Lower leg skin (tissue), 4 donors: Measurements from ENCODE around the gene ARHGAP8. TPM values are rescaled to one million over a fixed set of nuclear protein-coding genes. Genes with fewer than 3 reads are reported as not detected.

Experiments used
- DNase-seq, 2 donors: peaks; one replicate each; pipeline ENCODE4 v3.0.0-alpha.2; 2019; ENCODE audit warnings: low spot score in 2 of 2
- H3K4me3 ChIP-seq: fragments of 200-600 bp; sonication (generic); 2 replicates; pipeline ENCODE4 v1.5.1; 2017; ENCODE audit warnings: mild to moderate bottlenecking, low read depth; ENCODE audit not compliant: poor library complexity, severe bottlenecking
- POLR2A ChIP-seq, 2 donors: fragments of 450-650 bp; IDR thresholded peaks; one replicate each; pipeline ENCODE4 v1.6.1; 2016 to 2017; ENCODE audit warnings: antibody characterized with exemption in 2 of 2, mild to moderate bottlenecking in 1 of 2, moderate library complexity in 1 of 2
- WGBS, 2 donors: methylation state at CpG; one replicate each; pipeline ENCODE4 v1.1.5; 2018; 5-methylcytosine and 5-hydroxymethylcytosine counted together
- intact Hi-C: fragments of 100-400 bp; cut with DNase I; formaldehyde crosslinking; loops from one replicate; pipeline ENCODE4 v1.15.0; 2023; ENCODE audit warnings: low total_unique reads
- total RNA-seq, 4 donors: library from RNA; depleted of rRNA; stranded (reverse); fragments of >200 nt; gene quantifications; one replicate each; pipeline ENCODE4 v1.1.0, GENCODE V29; 2016
- TF ChIP-seq, protein P1 (sequence below), 3 donors: fragments of 450-650 bp; IDR thresholded peaks; one replicate each; pipeline ENCODE4 v1.5.1; 2016; ENCODE audit warnings: antibody characterized with exemption in 3 of 3, mild to moderate bottlenecking in 3 of 3, moderate library complexity in 2 of 3

ARHGAP8 gene
- total RNA-seq, 4 donors from 2014 or later = 2.9 to 3.4 (median 3.2) TPM

DNA sequence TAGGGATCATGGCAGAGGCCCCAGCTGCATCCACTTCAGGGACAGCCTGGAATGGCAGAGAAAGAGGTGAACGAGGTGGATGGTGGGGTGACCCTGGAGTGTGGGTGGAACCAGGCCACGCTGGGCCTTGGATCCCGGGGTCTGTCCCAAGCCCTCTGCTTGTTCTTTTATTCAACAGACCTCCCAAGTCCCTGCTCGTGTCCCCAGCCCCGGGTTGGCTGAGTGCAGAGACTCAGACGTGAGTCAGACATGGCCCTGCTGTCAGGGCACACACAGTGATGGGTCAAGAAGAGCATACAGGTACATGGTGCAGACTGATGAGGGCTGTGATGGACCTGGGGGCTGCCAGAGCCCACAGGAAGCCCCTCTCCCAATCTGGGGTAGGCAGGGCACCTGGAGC, 6.6 kb downstream of the ARHGAP8 start:
- no peak for DNase-seq
- TF ChIP-seq, protein P1, sequence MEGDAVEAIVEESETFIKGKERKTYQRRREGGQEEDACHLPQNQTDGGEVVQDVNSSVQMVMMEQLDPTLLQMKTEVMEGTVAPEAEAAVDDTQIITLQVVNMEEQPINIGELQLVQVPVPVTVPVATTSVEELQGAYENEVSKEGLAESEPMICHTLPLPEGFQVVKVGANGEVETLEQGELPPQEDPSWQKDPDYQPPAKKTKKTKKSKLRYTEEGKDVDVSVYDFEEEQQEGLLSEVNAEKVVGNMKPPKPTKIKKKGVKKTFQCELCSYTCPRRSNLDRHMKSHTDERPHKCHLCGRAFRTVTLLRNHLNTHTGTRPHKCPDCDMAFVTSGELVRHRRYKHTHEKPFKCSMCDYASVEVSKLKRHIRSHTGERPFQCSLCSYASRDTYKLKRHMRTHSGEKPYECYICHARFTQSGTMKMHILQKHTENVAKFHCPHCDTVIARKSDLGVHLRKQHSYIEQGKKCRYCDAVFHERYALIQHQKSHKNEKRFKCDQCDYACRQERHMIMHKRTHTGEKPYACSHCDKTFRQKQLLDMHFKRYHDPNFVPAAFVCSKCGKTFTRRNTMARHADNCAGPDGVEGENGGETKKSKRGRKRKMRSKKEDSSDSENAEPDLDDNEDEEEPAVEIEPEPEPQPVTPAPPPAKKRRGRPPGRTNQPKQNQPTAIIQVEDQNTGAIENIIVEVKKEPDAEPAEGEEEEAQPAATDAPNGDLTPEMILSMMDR (IDR thresholded peaks at IDR 0.05) = no peak
- no peak for TF ChIP-seq POLR2A (IDR thresholded peaks at IDR 0.05)
- no peak overlapping the region for H3K4me3 ChIP-seq
- intact Hi-C loops = no loop called here
- 80 to 88% methylated on average over 6 of the region's 6 CpGs for WGBS, 2 donors

DNA sequence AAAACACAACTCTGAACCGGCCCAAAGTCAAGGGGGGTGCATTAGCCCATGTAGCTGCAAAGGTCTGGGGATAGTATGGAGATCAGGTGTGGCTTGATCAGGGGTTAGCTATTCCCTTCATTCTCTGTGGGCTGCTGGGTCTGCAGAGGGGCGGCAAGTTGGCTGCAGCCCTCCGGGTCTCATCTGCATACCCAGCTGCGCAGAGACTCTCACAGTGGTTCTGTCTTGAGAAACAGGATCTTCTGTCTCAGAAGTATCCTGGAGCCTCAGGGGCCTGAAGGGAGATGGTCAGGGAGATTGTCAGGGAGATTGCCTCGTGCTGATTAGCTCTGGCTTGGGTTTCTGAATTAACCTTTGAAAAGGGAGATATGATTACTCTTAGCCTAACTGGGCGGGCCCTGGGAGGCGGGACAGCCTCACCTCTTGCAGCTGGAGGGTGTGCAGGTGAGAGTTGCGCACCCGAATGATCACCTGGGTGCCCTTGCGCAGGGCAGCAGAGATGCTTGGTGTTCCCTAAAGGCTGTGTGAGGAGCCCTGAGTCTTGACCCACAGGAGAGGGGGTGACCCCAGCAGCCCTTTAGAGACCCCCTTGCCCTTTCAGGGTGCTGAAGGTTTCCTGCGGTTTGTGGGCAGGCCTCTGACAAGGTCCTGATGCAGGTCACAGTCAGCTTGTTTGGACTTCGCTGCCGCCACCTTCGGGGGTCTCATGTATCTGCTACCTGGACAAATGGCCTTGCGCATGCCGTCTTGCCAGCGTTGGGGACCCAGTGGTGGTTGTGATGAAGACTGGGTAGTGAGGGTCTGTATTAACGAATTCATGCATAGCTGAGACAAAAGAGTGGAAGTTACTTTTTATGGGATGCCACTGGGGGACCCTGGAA, 7.3 kb downstream of the ARHGAP8 start:
- DNase-seq = no peak
- H3K4me3 ChIP-seq = no peak overlapping the region
- TF ChIP-seq POLR2A (IDR thresholded peaks at IDR 0.05) = no peak
- TF ChIP-seq, protein P1 (IDR thresholded peaks at IDR 0.05) = no peak
- 89 to 92% methylated on average over 18 of the region's 18 CpGs for WGBS, 2 donors
- intact Hi-C loops = no loop called here

DNA sequence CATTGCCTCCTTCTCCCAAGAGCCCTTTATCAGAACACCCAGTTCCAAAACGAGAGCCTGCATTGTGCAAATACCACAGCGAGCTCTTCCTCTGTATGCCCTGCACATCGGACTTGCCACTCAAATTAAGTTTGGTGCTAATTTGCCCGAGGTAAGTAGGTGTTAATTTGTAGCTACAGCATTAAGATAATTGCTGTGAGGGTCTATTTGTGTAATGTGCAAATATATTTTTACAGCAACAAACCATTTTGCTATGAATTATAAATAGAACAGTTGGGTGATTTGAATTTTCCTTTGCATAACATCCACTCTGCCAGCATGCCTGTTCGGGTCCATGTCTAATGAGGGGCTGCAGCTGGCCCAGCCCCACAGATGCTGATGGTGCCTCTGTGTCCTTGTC, 8.1 kb downstream of the ARHGAP8 start:
- no peak for DNase-seq
- intact Hi-C loops = no loop called here
- H3K4me3 ChIP-seq = no peak overlapping the region
- TF ChIP-seq POLR2A (IDR thresholded peaks at IDR 0.05) = no peak
- TF ChIP-seq, protein P1 (IDR thresholded peaks at IDR 0.05) = no peak
- 65 to 74% methylated on average over 5 of the region's 5 CpGs for WGBS, 2 donors

DNA sequence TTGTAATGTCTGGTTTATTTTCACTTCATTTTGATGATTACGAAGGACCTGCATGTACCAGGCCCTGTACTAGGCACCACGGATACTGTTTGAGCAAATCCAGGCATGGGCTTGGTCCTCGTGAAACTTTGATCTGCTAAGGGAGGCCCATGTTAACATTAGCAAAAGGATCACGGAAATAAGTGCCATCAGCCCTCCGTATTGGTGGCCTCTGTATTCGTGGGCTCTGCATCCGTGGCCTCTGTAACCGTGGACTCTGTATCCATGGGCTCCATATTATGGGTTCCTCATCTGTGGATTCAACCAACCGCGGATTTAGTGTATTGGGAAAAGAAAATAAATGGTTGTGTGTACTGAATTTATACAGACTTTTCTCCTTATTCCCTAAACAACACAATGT, 8.7 kb downstream of the ARHGAP8 start:
- intact Hi-C loops = no loop called here
- no peak for DNase-seq
- TF ChIP-seq POLR2A (IDR thresholded peaks at IDR 0.05) = no peak
- TF ChIP-seq, protein P1 (IDR thresholded peaks at IDR 0.05) = no peak
- WGBS, 2 donors = 78 to 87% methylated on average over 10 of the region's 10 CpGs
- no peak overlapping the region for H3K4me3 ChIP-seq

DNA sequence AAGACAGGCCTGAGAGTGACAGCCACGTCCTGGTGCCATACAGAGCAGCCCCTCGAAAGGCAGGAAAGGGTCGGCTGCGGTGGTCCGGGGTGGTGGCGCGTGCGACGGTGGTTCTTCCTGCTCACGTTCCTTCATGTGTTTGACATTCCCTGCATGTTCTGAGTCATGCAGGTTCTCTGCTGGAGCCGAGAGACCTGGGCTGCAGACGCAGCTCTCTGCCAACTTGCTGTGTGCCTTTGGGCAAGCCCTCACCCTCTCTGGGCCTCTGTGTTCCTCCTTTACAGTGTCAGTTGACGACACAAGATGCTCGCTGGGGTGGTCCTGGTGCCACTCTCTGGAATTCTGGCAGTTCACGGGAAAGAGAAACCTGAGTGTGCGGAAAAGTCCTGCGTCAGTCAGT, 12.0 kb downstream of the ARHGAP8 start:
- intact Hi-C loops = no loop called here
- no peak for DNase-seq
- 88% methylated on average over 17 of the region's 17 CpGs for WGBS, 2 donors
- TF ChIP-seq, protein P1 (IDR thresholded peaks at IDR 0.05) = no peak
- no peak for TF ChIP-seq POLR2A (IDR thresholded peaks at IDR 0.05)
- H3K4me3 ChIP-seq = no peak overlapping the region
